ENCODE data around the gene ZNF839.

- no peak for TF ChIP-seq ZNF488 (tag by site-specific recombination; IDR thresholded peaks at IDR 0.05)
- TF ChIP-seq CTCF (tag by site-specific recombination; IDR thresholded peaks at IDR 0.05) = no peak
- no peak for TF ChIP-seq SETDB1 (IDR thresholded peaks at IDR 0.05; ENCODE audit: insufficient read length, low read length)
- TF ChIP-seq PRDM2 (tag by site-specific recombination; IDR thresholded peaks at IDR 0.05; ENCODE audit: borderline replicate concordance) = no peak
- TF ChIP-seq ZNF19 (tag by site-specific recombination; IDR thresholded peaks at IDR 0.05; ENCODE audit: low read depth) = no peak
- no peak for TF ChIP-seq ZFP41 (tag by site-specific recombination; IDR thresholded peaks at IDR 0.05; ENCODE audit: borderline replicate concordance)
- TF ChIP-seq ZEB2 (tag by site-specific recombination; IDR thresholded peaks at IDR 0.05) = no peak
- no peak for TF ChIP-seq ZNF416 (tag by site-specific recombination; IDR thresholded peaks at IDR 0.05)
- TF ChIP-seq MEIS1 (CRISPR knock-in tag; IDR thresholded peaks at IDR 0.05; ENCODE audit: borderline replicate concordance) = no peak
- no peak for TF ChIP-seq GLIS2 (tag by site-specific recombination; IDR thresholded peaks at IDR 0.05)
- TF ChIP-seq ZNF274 (IDR thresholded peaks at IDR 0.05; ENCODE audit: low read length) = no peak
- no peak for TF ChIP-seq ZNF274 (tag by site-specific recombination; IDR thresholded peaks at IDR 0.05; ENCODE audit: borderline replicate concordance)
Observed at GRCh38 chr14:102341566-102341965, 22.0 kb downstream of the ZNF839 start.
